GM23248 (cell line): Measurements from ENCODE around the gene MYO16. TPM values are rescaled to one million over a fixed set of nuclear protein-coding genes. Genes with fewer than 3 reads are reported as not detected.

Source experiments
- DNase-seq: peaks from one replicate; pipeline ENCODE4 v3.0.0-alpha.2; 2015
- H2AFZ ChIP-seq: fragments of 200-600 bp; sonication (generic); 2 replicates; pipeline ENCODE4 v1.6.1; 2016; ENCODE audit warnings: antibody characterized with exemption
- H3F3A ChIP-seq: fragments of 200-600 bp; sonication (generic); 2 replicates; pipeline ENCODE4 v1.6.1; 2016; ENCODE audit warnings: mild to moderate bottlenecking, antibody characterized with exemption, mixed run types; ENCODE audit not compliant: insufficient read depth
- H3K27ac ChIP-seq: fragments of 200-600 bp; sonication (generic); 2 replicates; pipeline ENCODE4 v1.5.1; 2016; ENCODE audit warnings: mild to moderate bottlenecking
- H3K27me3 ChIP-seq: fragments of 200-600 bp; sonication (generic); replicated peaks from 2 replicates; pipeline ENCODE4 v1.6.1; 2016; ENCODE audit warnings: mild to moderate bottlenecking; ENCODE audit not compliant: insufficient read depth
- H3K36me3 ChIP-seq: fragments of 200-600 bp; sonication (generic); 2 replicates; pipeline ENCODE4 v1.6.1; 2016; ENCODE audit warnings: low read depth, mild to moderate bottlenecking
- H3K4me1 ChIP-seq: fragments of 200-600 bp; sonication (generic); 2 replicates; pipeline ENCODE4 v1.6.1; 2016; ENCODE audit warnings: mild to moderate bottlenecking; ENCODE audit not compliant: insufficient read depth
- H3K4me2 ChIP-seq: fragments of 200-600 bp; sonication (generic); one replicate; pipeline ENCODE4 v1.6.1; 2016; ENCODE audit warnings: mild to moderate bottlenecking; ENCODE audit not compliant: unreplicated experiment
- H3K4me3 ChIP-seq: fragments of 200-600 bp; sonication (generic); 2 replicates; pipeline ENCODE4 v1.5.1; 2016; ENCODE audit warnings: mild to moderate bottlenecking
- H3K79me2 ChIP-seq: fragments of 200-600 bp; sonication (generic); 2 replicates; pipeline ENCODE4 v1.6.1; 2016; ENCODE audit warnings: mild to moderate bottlenecking; ENCODE audit not compliant: insufficient read depth
- H3K9ac ChIP-seq: fragments of 200-600 bp; sonication (generic); 2 replicates; pipeline ENCODE4 v1.6.1; 2016; ENCODE audit warnings: mild to moderate bottlenecking
- H3K9me2 ChIP-seq: fragments of 200-600 bp; sonication (generic); 2 replicates; pipeline ENCODE4 v1.6.1; 2016; ENCODE audit warnings: mixed run types, mild to moderate bottlenecking, moderate library complexity; ENCODE audit not compliant: insufficient read depth
- H3K9me3 ChIP-seq: fragments of 200-600 bp; sonication (generic); one replicate; pipeline ENCODE4 v1.6.1; 2017; ENCODE audit warnings: low read depth
- H4K20me1 ChIP-seq: fragments of 200-600 bp; sonication (generic); 2 replicates; pipeline ENCODE4 v1.6.0; 2016; ENCODE audit not compliant: insufficient read depth
- EZH2 ChIP-seq: fragments of 200-600 bp; sonication (generic); IDR thresholded peaks from 2 replicates; pipeline ENCODE4 v1.6.1; 2018; ENCODE audit warnings: antibody characterized with exemption, mild to moderate bottlenecking; ENCODE audit not compliant: insufficient read depth, poor library complexity, severe bottlenecking
- EZH2phosphoT487 ChIP-seq: fragments of 200-600 bp; sonication (generic); IDR thresholded peaks from 2 replicates; pipeline ENCODE4 v1.6.1; 2018; ENCODE audit warnings: antibody characterized with exemption, moderate library complexity, mild to moderate bottlenecking, low read depth; ENCODE audit not compliant: insufficient read depth
- WGBS, 2 experiments: methylation state at CpG; one replicate each; pipeline ENCODE4 v1.1.6; 2015 to 2017; ENCODE audit warnings: low lambda C conversion rate in 2 of 2, low coverage in 1 of 2; ENCODE audit errors: missing lambda C conversion rate in 2 of 2; 5-methylcytosine and 5-hydroxymethylcytosine counted together
- in situ Hi-C: fragments of 300-500 bp; cut with MboI; formaldehyde crosslinking; loops from 2 replicates; pipeline ENCODE4 v1.15.0; 2020
- polyA plus RNA-seq: library from polyadenylated mRNA; unstranded; fragments of >200 nt; fragmentation: Nextera tagmentation; extraction: Ambion mirVana; gene quantifications from 2 replicates; pipeline ENCODE4 v1.2.1, GENCODE V29; 2016
- total RNA-seq: library from RNA; depleted of rRNA; stranded (reverse); fragments of >200 nt; shearing (Covaris generic); gene quantifications from 2 replicates; pipeline ENCODE4 v1.2.3, GENCODE V29; 2014

The MYO16 gene
- total and polyA plus RNA-seq, 2 experiments from 2014 or later = not detected

DNA sequence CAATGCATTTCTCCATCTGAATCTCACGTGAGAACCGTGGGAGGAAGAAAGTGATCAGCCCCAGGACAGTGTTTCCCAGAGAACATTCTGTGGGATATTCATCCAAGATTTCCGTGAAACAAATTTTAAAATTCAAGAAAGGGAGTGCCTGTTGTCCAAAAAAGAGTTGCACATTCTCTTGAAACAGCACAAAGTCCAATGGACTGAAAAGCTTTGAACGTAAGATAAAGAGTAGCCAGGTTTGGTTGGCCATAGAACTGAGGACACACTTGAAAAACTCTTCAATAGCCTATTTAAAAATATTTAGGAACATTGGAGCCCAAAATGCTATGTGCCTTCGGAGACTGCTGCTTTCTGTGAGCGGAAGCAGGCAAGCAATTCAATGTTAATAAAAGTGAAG lies 353.9 kb downstream of the MYO16 start:
- no peak for TF ChIP-seq EZH2
- Histone ChIP-seq H3K36me3 (no peaks in the 10 kb centered on the region), H3K79me2 (no peaks in the 10 kb centered on the region), H3K9me3 (no peaks in the 10 kb centered on the region), H3K4me3 (no peak overlapping the region), H3K9ac (no peak overlapping the region), H4K20me1 (no peaks in the 10 kb centered on the region), H3K27ac (no peak overlapping the region), H3K9me2 (no peaks in the 10 kb centered on the region), H3K4me2 (no peak overlapping the region), H3K4me1 (no peaks in the 10 kb centered on the region), H2AFZ (no peak overlapping the region), H3F3A (no peaks in the 10 kb centered on the region), H3K27me3 (no peaks in the 10 kb centered on the region)
- WGBS, 2 experiments = 49 to 58% methylated on average over 6 of the region's 6 CpGs
- in situ Hi-C loops = no loop called here
- DNase-seq = no peak

GRCh38 chr13:108984251-108984920 lies 355.0 kb downstream of the MYO16 start:
- no peak overlapping the region for H3K4me3 ChIP-seq
- WGBS, 2 experiments = 60 to 65% methylated on average over 7 of the region's 7 CpGs
- DNase-seq = no peak
- no peaks in the 10 kb centered on the region for H3K36me3 ChIP-seq
- no peaks in the 10 kb centered on the region for H3K9me2 ChIP-seq
- no peak overlapping the region for H3K9ac ChIP-seq
- no peaks in the 10 kb centered on the region for H4K20me1 ChIP-seq
- no peaks in the 10 kb centered on the region for H3F3A ChIP-seq
- in situ Hi-C loops = no loop called here
- no peak overlapping the region for H3K27ac ChIP-seq
- no peaks in the 10 kb centered on the region for H3K9me3 ChIP-seq
- H3K4me1 ChIP-seq = no peaks in the 10 kb centered on the region
- H2AFZ ChIP-seq = no peak overlapping the region
- no peak for TF ChIP-seq EZH2phosphoT487
- no peak for TF ChIP-seq EZH2
- H3K4me2 ChIP-seq = no peak overlapping the region
- no peaks in the 10 kb centered on the region for H3K79me2 ChIP-seq
- no peaks in the 10 kb centered on the region for H3K27me3 ChIP-seq

DNA sequence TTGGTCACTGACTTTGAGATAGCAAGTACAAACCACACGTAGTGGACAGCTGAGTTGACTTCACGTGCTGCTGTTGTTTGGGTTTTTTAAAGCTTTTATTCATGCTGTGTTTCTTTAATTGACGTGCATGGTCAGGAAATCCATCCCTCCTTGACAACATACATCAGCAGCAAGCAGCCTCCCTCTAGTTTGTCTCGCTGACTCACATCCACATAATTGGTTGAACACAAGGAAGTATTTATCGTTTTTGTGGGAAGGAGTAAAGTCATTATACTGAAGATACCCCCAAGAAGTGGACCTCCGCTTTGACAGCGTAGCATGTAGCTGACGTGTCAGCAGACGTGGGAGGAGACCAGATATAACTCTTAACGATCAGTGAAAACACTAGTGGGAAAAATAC lies 355.8 kb downstream of the MYO16 start:
- 72% methylated on average over 10 of the region's 10 CpGs for WGBS, 2 experiments
- H3K9me2 ChIP-seq = no peaks in the 10 kb centered on the region
- H3K4me1 ChIP-seq = no peaks in the 10 kb centered on the region
- no peak overlapping the region for H3K9ac ChIP-seq
- H3K79me2 ChIP-seq = no peaks in the 10 kb centered on the region
- H3K4me2 ChIP-seq = no peak overlapping the region
- no peak for DNase-seq
- no peaks in the 10 kb centered on the region for H4K20me1 ChIP-seq
- in situ Hi-C loops = no loop called here
- H3K4me3 ChIP-seq = no peak overlapping the region
- H3F3A ChIP-seq = no peaks in the 10 kb centered on the region
- no peaks in the 10 kb centered on the region for H3K36me3 ChIP-seq
- no peak overlapping the region for H3K27ac ChIP-seq
- TF ChIP-seq EZH2 (no peak), EZH2phosphoT487 (no peak)
- H3K27me3 ChIP-seq = no peaks in the 10 kb centered on the region
- no peak overlapping the region for H2AFZ ChIP-seq
- no peaks in the 10 kb centered on the region for H3K9me3 ChIP-seq

GRCh38 chr13:108987517-108987916 lies 358.1 kb downstream of the MYO16 start:
- Histone ChIP-seq H3K4me3 (no peak overlapping the region), H2AFZ (no peak overlapping the region), H3K27ac (no peak overlapping the region), H3K9ac (no peak overlapping the region), H3K36me3 (no peaks in the 10 kb centered on the region), H4K20me1 (no peaks in the 10 kb centered on the region), H3K79me2 (no peaks in the 10 kb centered on the region), H3K9me3 (no peaks in the 10 kb centered on the region), H3K4me1 (no peaks in the 10 kb centered on the region), H3K27me3 (no peaks in the 10 kb centered on the region), H3F3A (no peaks in the 10 kb centered on the region), H3K4me2 (no peak overlapping the region), H3K9me2 (no peaks in the 10 kb centered on the region)
- WGBS, 2 experiments = 42 to 50% methylated on average over 4 of the region's 4 CpGs
- DNase-seq = peak; percentile 7
- in situ Hi-C loops = no loop called here
- TF ChIP-seq EZH2 = no peak
- no peak for TF ChIP-seq EZH2phosphoT487
